Measurements from ENCODE around the gene CMSS1. TPM values are rescaled to one million over a fixed set of nuclear protein-coding genes. Genes with fewer than 3 reads are reported as not detected.

CMSS1 gene
- total and polyA plus RNA-seq, 3 donors from 2014 or later = 24.6 to 47.9 (median 24.9) TPM

DNA sequence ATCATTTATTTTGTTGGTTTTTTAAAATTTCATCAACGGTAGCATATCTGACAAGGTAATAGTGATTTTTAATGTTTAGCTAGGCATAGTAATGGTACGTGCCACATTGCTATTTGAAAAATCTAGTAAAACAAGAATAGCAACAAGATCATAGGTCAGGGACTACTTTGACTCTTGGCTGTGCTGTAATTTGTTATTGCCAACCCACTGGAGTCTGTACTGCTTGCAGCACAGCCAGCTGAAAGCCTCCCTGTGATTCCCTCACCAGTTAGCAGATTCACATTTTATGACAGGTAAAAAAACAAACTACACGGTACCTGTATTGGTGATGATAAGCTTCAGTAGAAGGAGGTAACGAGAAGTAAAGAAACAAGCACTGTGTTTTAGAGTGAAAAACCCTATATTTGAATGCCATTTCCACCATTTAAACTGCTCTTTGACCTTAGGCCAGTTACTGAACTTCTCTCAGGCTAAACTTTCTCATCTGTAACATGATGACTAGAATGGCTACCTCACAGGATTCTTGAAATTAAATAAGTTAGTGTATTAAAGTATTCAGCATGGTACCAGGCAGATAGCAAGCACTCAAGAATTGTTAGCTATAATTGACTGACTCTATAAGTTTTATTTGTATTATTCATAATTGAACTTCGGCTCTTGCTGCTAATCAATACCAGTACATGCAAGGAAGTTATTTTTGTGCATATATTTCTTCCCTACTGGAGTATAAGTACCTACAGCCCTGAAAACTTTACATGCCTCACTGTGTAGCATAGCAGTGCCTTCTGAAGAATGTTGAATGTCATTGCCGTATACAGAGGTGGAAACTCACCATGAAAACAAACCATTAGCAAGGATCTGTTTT, 280.5 kb downstream of the CMSS1 start:
- intact Hi-C loops (cut with DNase I; ENCODE audit: low total_unique reads) = no loop called here
- Histone ChIP-seq H3K4me3 (no peak overlapping the region), H3K27me3 (no peaks in the 10 kb centered on the region), H3K9me3 (no peaks in the 10 kb centered on the region), H3K27ac (no peak overlapping the region), H3K4me1 (peaks cover 15% of the 10 kb centered on the region), H3K36me3 (ENCODE audit: low read depth, missing control alignments) (no peaks in the 10 kb centered on the region)
- TF ChIP-seq CTCF (IDR thresholded peaks at IDR 0.05) (no peak), POLR2A (IDR thresholded peaks at IDR 0.05) (no peak)
- DNase-seq = no peak
- WGBS, 2 donors = 61 to 62% methylated on average over 6 of the region's 6 CpGs

DNA sequence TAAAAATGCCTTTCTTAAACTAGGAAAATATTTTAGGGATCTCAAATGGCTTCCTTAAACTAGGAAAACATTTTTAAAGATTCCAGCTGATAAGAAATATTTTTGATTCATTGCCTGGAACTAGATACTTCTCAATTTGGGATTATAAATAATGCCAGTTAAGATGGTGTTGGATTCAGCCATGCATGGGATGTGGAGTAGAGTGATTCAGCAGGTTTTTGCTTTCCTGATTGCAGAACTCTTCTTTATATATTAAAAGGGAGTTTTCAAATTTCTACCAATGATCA, 281.1 kb downstream of the CMSS1 start:
- no peak for TF ChIP-seq CTCF (IDR thresholded peaks at IDR 0.05)
- no peak for TF ChIP-seq POLR2A (IDR thresholded peaks at IDR 0.05)
- intact Hi-C loops (cut with DNase I; ENCODE audit: low total_unique reads) = no loop called here
- H3K36me3 ChIP-seq (ENCODE audit: low read depth, missing control alignments) = no peaks in the 10 kb centered on the region
- H3K27me3 ChIP-seq = no peaks in the 10 kb centered on the region
- no peak overlapping the region for H3K27ac ChIP-seq
- H3K4me3 ChIP-seq = no peak overlapping the region
- H3K9me3 ChIP-seq = no peaks in the 10 kb centered on the region
- DNase-seq = no peak
- H3K4me1 ChIP-seq = peaks cover 15% of the 10 kb centered on the region

GRCh38 chr3:100099621-100100020, 282.0 kb downstream of the CMSS1 start:
- peaks cover 15% of the 10 kb centered on the region for H3K4me1 ChIP-seq
- H3K9me3 ChIP-seq = no peaks in the 10 kb centered on the region
- 78 to 84% methylated on average over 2 of the region's 2 CpGs for WGBS, 2 donors
- H3K36me3 ChIP-seq (ENCODE audit: low read depth, missing control alignments) = no peaks in the 10 kb centered on the region
- TF ChIP-seq POLR2A (IDR thresholded peaks at IDR 0.05) (no peak), CTCF (IDR thresholded peaks at IDR 0.05) (no peak)
- no peak overlapping the region for H3K4me3 ChIP-seq
- DNase-seq = no peak
- no peaks in the 10 kb centered on the region for H3K27me3 ChIP-seq
- no peak overlapping the region for H3K27ac ChIP-seq
- intact Hi-C loops (cut with DNase I; ENCODE audit: low total_unique reads) = no loop called here

- intact Hi-C loops (cut with DNase I; ENCODE audit: low total_unique reads) = no loop called here
- no peak for TF ChIP-seq CTCF (IDR thresholded peaks at IDR 0.05)
- TF ChIP-seq POLR2A (IDR thresholded peaks at IDR 0.05) = no peak
- 91 to 96% methylated on average over 2 of the region's 2 CpGs for WGBS, 2 donors
- H3K36me3 ChIP-seq (ENCODE audit: low read depth, missing control alignments) = no peaks in the 10 kb centered on the region
- no peaks in the 10 kb centered on the region for H3K9me3 ChIP-seq
- H3K4me1 ChIP-seq = peaks cover 15% of the 10 kb centered on the region
- no peak for DNase-seq
- H3K27me3 ChIP-seq = no peaks in the 10 kb centered on the region
- no peak overlapping the region for H3K27ac ChIP-seq
- no peak overlapping the region for H3K4me3 ChIP-seq
These were observed 282.8 kb downstream of the CMSS1 start for GRCh38 chr3:100100425-100100824.

GRCh38 chr3:100102757-100103156, 285.1 kb downstream of the CMSS1 start:
- 88 to 92% methylated on average over 1 of the region's 1 CpG for WGBS, 2 donors
- no peak overlapping the region for H3K27ac ChIP-seq
- H3K9me3 ChIP-seq = no peaks in the 10 kb centered on the region
- H3K27me3 ChIP-seq = no peaks in the 10 kb centered on the region
- intact Hi-C loops (cut with DNase I; ENCODE audit: low total_unique reads) = no loop called here
- TF ChIP-seq CTCF (IDR thresholded peaks at IDR 0.05) (no peak), POLR2A (IDR thresholded peaks at IDR 0.05) (no peak)
- no peaks in the 10 kb centered on the region for H3K36me3 ChIP-seq (ENCODE audit: low read depth, missing control alignments)
- DNase-seq = no peak
- H3K4me3 ChIP-seq = no peak overlapping the region
- peaks cover 23% of the 10 kb centered on the region for H3K4me1 ChIP-seq
